Uterus (tissue), 4 donors: ENCODE data around the gene IQCK. TPM values are rescaled to one million over a fixed set of nuclear protein-coding genes. Genes with fewer than 3 reads are reported as not detected.

ENCODE experiments used
- DNase-seq, 2 donors: peaks; one replicate each; pipeline ENCODE4 v3.0.0-alpha.2; 2019 to 2020
- H3K27ac ChIP-seq, 2 donors: fragments of 200-600 bp; sonication (generic); 1 replicate in 1 of 2; 2 replicates in 1 of 2; pipeline ENCODE4 v1.5.1; 2016 to 2018
- H3K27me3 ChIP-seq, 2 donors: fragments of 200-600 bp; sonication (generic); one replicate each; pipeline ENCODE4 v1.5.1; 2018 to 2019; ENCODE audit warnings: control low read depth in 1 of 2
- H3K36me3 ChIP-seq, 2 donors: fragments of 200-600 bp; sonication (generic); one replicate each; pipeline ENCODE4 v1.5.1; 2019; ENCODE audit warnings: control low read depth in 1 of 2
- H3K4me1 ChIP-seq, 2 donors: fragments of 200-600 bp; sonication (generic); one replicate each; pipeline ENCODE4 v1.5.1; 2018 to 2019; ENCODE audit warnings: control low read depth in 1 of 2
- H3K4me3 ChIP-seq, 2 donors: fragments of 200-600 bp; sonication (generic); 1 replicate in 1 of 2; 2 replicates in 1 of 2; pipeline ENCODE4 v1.5.1; 2018 to 2019; ENCODE audit warnings: mild to moderate bottlenecking in 1 of 2
- H3K9me3 ChIP-seq, 2 donors: fragments of 200-600 bp; sonication (generic); one replicate each; pipeline ENCODE4 v1.5.1; 2019; ENCODE audit warnings: control low read depth in 1 of 2
- POLR2A ChIP-seq, 2 donors: fragments of 450-650 bp; IDR thresholded peaks; one replicate each; pipeline ENCODE4 v1.6.1; 2016; ENCODE audit warnings: antibody characterized with exemption in 2 of 2, mild to moderate bottlenecking in 1 of 2, moderate library complexity in 1 of 2
- intact Hi-C: fragments of 100-400 bp; cut with DNase I; formaldehyde crosslinking; loops from one replicate; pipeline ENCODE4 v1.15.1; 2023; ENCODE audit warnings: low total_unique reads
- total RNA-seq, 4 donors: library from RNA; depleted of rRNA in 3 of 4; stranded (reverse); fragments of >200 nt in 3 of 4; gene quantifications; one replicate each; pipeline versions ENCODE4 v1.1.0 to v1.2.4, GENCODE V29; 2014 to 2023
- TF ChIP-seq, protein P1 (sequence below), 4 experiments: fragments of 200-600 bp in 2 of 4; fragments of 450-650 bp in 2 of 4; sonication (generic) in 2 of 4; IDR thresholded peaks; one replicate each; pipeline ENCODE4 v1.5.1; 2016 to 2019; ENCODE audit warnings: antibody characterized with exemption in 4 of 4, mild to moderate bottlenecking in 2 of 4, moderate library complexity in 1 of 4
- donor health status: DM: yes; HTN: yes; CAD: no.

IQCK gene
- total RNA-seq, 4 donors from 2014 or later, result 14.7 to 27.2 (median 21.1) TPM

- Histone ChIP-seq H3K4me3 (no peak overlapping the region), H3K4me1 (no peaks in the 10 kb centered on the region), H3K9me3 (no peaks in the 10 kb centered on the region), H3K27me3 (no peaks in the 10 kb centered on the region), H3K36me3 (no peaks in the 10 kb centered on the region), H3K27ac (no peak overlapping the region)
- DNase-seq, result no peak
- TF ChIP-seq, protein P1, sequence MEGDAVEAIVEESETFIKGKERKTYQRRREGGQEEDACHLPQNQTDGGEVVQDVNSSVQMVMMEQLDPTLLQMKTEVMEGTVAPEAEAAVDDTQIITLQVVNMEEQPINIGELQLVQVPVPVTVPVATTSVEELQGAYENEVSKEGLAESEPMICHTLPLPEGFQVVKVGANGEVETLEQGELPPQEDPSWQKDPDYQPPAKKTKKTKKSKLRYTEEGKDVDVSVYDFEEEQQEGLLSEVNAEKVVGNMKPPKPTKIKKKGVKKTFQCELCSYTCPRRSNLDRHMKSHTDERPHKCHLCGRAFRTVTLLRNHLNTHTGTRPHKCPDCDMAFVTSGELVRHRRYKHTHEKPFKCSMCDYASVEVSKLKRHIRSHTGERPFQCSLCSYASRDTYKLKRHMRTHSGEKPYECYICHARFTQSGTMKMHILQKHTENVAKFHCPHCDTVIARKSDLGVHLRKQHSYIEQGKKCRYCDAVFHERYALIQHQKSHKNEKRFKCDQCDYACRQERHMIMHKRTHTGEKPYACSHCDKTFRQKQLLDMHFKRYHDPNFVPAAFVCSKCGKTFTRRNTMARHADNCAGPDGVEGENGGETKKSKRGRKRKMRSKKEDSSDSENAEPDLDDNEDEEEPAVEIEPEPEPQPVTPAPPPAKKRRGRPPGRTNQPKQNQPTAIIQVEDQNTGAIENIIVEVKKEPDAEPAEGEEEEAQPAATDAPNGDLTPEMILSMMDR (IDR thresholded peaks at IDR 0.05), result no peak
- no peak for TF ChIP-seq POLR2A (IDR thresholded peaks at IDR 0.05)
- intact Hi-C loops, result no loop called here
Observed at GRCh38 chr16:19829844-19830692, 112.0 kb downstream of the IQCK start.

GRCh38 chr16:19830902-19831560 lies 113.0 kb downstream of the IQCK start:
- H3K36me3 ChIP-seq, result no peaks in the 10 kb centered on the region
- no peak overlapping the region for H3K4me3 ChIP-seq
- intact Hi-C loops, result no loop called here
- TF ChIP-seq POLR2A (IDR thresholded peaks at IDR 0.05), result no peak
- H3K9me3 ChIP-seq, result no peaks in the 10 kb centered on the region
- peak overlapping the region; percentile 34 to 74 for H3K27ac ChIP-seq
- no peak for DNase-seq
- no peaks in the 10 kb centered on the region for H3K4me1 ChIP-seq
- no peaks in the 10 kb centered on the region for H3K27me3 ChIP-seq

DNA sequence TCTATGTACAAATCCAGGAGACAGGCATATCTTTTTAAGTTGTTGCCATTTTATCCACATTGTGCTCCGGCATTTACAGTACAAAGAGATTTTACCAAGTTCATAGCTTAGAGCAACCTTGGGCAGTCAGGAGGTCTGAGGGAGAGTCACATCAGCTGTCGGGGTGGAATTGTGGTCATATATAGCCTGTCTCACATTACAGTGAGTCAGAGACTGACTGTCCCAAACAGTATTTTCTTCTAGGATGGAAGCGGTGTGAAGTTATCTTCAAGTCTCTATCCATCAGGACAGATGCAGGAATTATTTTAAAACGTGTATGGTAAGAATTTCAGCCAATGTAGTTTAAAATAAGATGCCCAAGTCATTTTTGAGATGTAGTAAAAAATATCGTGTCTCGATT lies 113.6 kb downstream of the IQCK start:
- DNase-seq, result no peak
- intact Hi-C loops, result no loop called here
- TF ChIP-seq, protein P1 (IDR thresholded peaks at IDR 0.05), result no peak
- TF ChIP-seq POLR2A (IDR thresholded peaks at IDR 0.05), result no peak

DNA sequence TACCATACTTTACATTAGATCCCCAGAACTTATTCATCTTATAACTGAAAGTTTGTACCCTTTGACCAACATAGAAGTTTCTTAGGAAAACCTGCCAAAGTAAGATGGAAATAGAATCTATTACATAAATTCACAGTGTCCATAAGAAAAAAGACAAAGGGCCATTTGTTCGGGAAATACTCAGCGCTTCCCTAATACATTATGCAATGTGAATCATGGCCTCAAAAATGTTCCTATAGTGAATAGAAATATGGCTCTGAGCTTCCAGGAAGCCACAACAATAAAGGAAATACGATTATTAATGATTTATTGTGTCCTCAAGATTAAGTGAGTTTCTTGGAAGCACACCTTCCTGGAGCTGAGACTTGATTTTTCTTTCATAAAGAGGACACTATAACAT lies 115.1 kb downstream of the IQCK start:
- DNase-seq, result no peak
- Histone ChIP-seq H3K9me3 (no peaks in the 10 kb centered on the region), H3K4me1 (no peaks in the 10 kb centered on the region), H3K36me3 (no peaks in the 10 kb centered on the region), H3K27ac (no peak overlapping the region), H3K4me3 (no peak overlapping the region), H3K27me3 (no peaks in the 10 kb centered on the region)
- intact Hi-C loops, result no loop called here
- TF ChIP-seq, protein P1 (IDR thresholded peaks at IDR 0.05), result no peak
- TF ChIP-seq POLR2A (IDR thresholded peaks at IDR 0.05), result no peak

More for the DNA sequence above, 113.6 kb downstream of the IQCK start:
- no peaks in the 10 kb centered on the region for H3K27me3 ChIP-seq
- H3K4me1 ChIP-seq, result no peaks in the 10 kb centered on the region
- H3K9me3 ChIP-seq, result no peaks in the 10 kb centered on the region
- peak overlapping the region; percentile 34 to 74 for H3K27ac ChIP-seq
- no peak overlapping the region for H3K4me3 ChIP-seq
- no peaks in the 10 kb centered on the region for H3K36me3 ChIP-seq

DNA sequence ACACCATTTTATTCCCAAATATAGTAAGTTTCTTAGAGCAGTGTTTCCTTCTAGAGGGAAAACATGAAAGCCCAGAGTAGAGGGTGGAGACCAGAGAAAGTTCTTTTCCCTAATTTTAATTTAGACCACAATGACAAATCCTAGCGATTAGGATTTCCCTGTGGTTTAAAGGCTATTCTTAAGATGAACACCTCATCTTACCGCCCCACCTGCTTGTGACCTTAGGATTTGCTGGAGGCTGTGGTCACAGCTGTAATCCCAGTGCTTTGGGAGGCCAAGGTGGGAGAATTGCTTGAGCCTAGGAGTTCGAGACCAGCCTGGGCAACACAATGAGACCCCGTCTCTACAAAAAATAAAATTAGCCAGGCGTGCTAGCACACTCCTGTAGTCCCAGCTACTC lies 115.5 kb downstream of the IQCK start:
- Histone ChIP-seq H3K4me3 (no peak overlapping the region), H3K4me1 (no peaks in the 10 kb centered on the region), H3K27me3 (no peaks in the 10 kb centered on the region), H3K36me3 (no peaks in the 10 kb centered on the region), H3K27ac (no peak overlapping the region), H3K9me3 (no peaks in the 10 kb centered on the region)
- intact Hi-C loops, result no loop called here
- TF ChIP-seq, protein P1 (IDR thresholded peaks at IDR 0.05), result no peak
- no peak for TF ChIP-seq POLR2A (IDR thresholded peaks at IDR 0.05)
- no peak for DNase-seq
